GM23338 (cell line): ENCODE data around the gene MOCOS. TPM values are rescaled to one million over a fixed set of nuclear protein-coding genes. Genes with fewer than 3 reads are reported as not detected.

Source experiments
- ATAC-seq: fragments of 200-7000 bp; cut with Tn5 transposase; 3 replicates; pipeline ENCODE4 v1.9.1; 2020
- DNase-seq: peaks from one replicate; pipeline ENCODE4 v3.0.0-alpha.2; 2015; ENCODE audit warnings: low spot score
- H2AFZ ChIP-seq: fragments of 200-600 bp; sonication (generic); 2 replicates; pipeline ENCODE4 v1.8.0; 2016; ENCODE audit warnings: antibody characterized with exemption, mild to moderate bottlenecking, moderate library complexity
- H3F3A ChIP-seq: fragments of 200-600 bp; sonication (generic); replicated peaks from 2 replicates; pipeline ENCODE4 v1.8.0; 2017; ENCODE audit warnings: antibody characterized with exemption, mixed run types, low read depth
- H3K27ac ChIP-seq: fragments of 200-600 bp; sonication (generic); 2 replicates; pipeline ENCODE4 v1.6.1; 2016; ENCODE audit warnings: low read depth
- H3K27me3 ChIP-seq: fragments of 200-600 bp; sonication (generic); 2 replicates; pipeline ENCODE4 v1.8.0; 2016; ENCODE audit warnings: mild to moderate bottlenecking, mixed run types, moderate library complexity; ENCODE audit not compliant: insufficient read depth
- H3K36me3 ChIP-seq: fragments of 200-600 bp; sonication (generic); 2 replicates; pipeline ENCODE4 v1.8.0; 2016; ENCODE audit warnings: mild to moderate bottlenecking; ENCODE audit not compliant: insufficient read depth
- H3K4me1 ChIP-seq: fragments of 200-600 bp; sonication (generic); 2 replicates; pipeline ENCODE4 v1.8.0; 2016; ENCODE audit warnings: mild to moderate bottlenecking, moderate library complexity; ENCODE audit not compliant: insufficient read depth
- H3K4me2 ChIP-seq: fragments of 200-600 bp; sonication (generic); 2 replicates; pipeline ENCODE4 v1.7.1; 2017; ENCODE audit warnings: mixed run types
- H3K4me3 ChIP-seq: fragments of 200-600 bp; sonication (generic); 2 replicates; pipeline ENCODE4 v1.6.1; 2016; ENCODE audit warnings: mixed run types
- H3K79me2 ChIP-seq: fragments of 200-600 bp; sonication (generic); replicated peaks from 2 replicates; pipeline ENCODE4 v1.8.0; 2017; ENCODE audit warnings: mild to moderate bottlenecking; ENCODE audit not compliant: insufficient read depth
- H3K9me2 ChIP-seq: fragments of 200-600 bp; sonication (generic); 2 replicates; pipeline ENCODE4 v1.8.0; 2017; ENCODE audit not compliant: insufficient read depth
- H4K20me1 ChIP-seq: fragments of 200-600 bp; sonication (generic); replicated peaks from 2 replicates; pipeline ENCODE4 v1.8.0; 2017; ENCODE audit warnings: mild to moderate bottlenecking; ENCODE audit not compliant: insufficient read depth
- H3K27ac Mint-ChIP-seq: 2 replicates; pipeline ENCODE4 v1.8.0; 2020; ENCODE audit warnings: inconsistent platforms, mild to moderate bottlenecking, moderate library complexity, mixed read lengths
- H3K27me3 Mint-ChIP-seq: 3 replicates; pipeline ENCODE4 v1.8.0; 2022; ENCODE audit warnings: low read depth, mild to moderate bottlenecking, moderate library complexity, mixed read lengths, inconsistent platforms; ENCODE audit not compliant: insufficient read depth, poor library complexity
- H3K36me3 Mint-ChIP-seq: 3 replicates; pipeline ENCODE4 v1.8.0; 2021; ENCODE audit warnings: low read depth, mild to moderate bottlenecking, inconsistent platforms, moderate library complexity, mixed read lengths
- H3K4me1 Mint-ChIP-seq: 3 replicates; pipeline ENCODE4 v1.8.0; 2020; ENCODE audit warnings: mild to moderate bottlenecking, inconsistent platforms, mixed read lengths
- H3K4me3 Mint-ChIP-seq: 3 replicates; pipeline ENCODE4 v1.8.0; 2021; ENCODE audit warnings: moderate library complexity, mild to moderate bottlenecking, inconsistent platforms, mixed read lengths
- H3K9me3 Mint-ChIP-seq: 3 replicates; pipeline ENCODE4 v1.8.0; 2020; ENCODE audit warnings: moderate library complexity, mild to moderate bottlenecking, inconsistent platforms, mixed read lengths
- CREB1 ChIP-seq: fragments of 250-450 bp; sonication (Bioruptor Pico); IDR thresholded peaks from 2 replicates; pipeline ENCODE4 v1.5.0; 2020; ENCODE audit warnings: low read depth, mild to moderate bottlenecking, moderate library complexity
- EZH2 ChIP-seq: fragments of 200-600 bp; sonication (generic); IDR thresholded peaks from one replicate; pipeline ENCODE4 v1.8.0; 2017; ENCODE audit warnings: antibody characterized with exemption, mild to moderate bottlenecking, low read depth; ENCODE audit not compliant: unreplicated experiment
- EZH2phosphoT487 ChIP-seq: fragments of 200-600 bp; sonication (generic); IDR thresholded peaks from one replicate; pipeline ENCODE4 v1.8.1; 2018; ENCODE audit warnings: antibody characterized with exemption; ENCODE audit not compliant: unreplicated experiment
- JUNB ChIP-seq: IDR thresholded peaks from one replicate; pipeline ENCODE4 v1.6.1; 2016; ENCODE audit warnings: antibody characterized with exemption; ENCODE audit not compliant: unreplicated experiment
- NANOG ChIP-seq: IDR thresholded peaks from 2 replicates; pipeline ENCODE4 v1.6.1; 2016; ENCODE audit warnings: antibody characterized with exemption, borderline replicate concordance
- POLR2AphosphoS5 ChIP-seq: IDR thresholded peaks from 2 replicates; pipeline ENCODE4 v1.6.1; 2016; ENCODE audit warnings: antibody characterized with exemption, low read depth
- STAT1 ChIP-seq: IDR thresholded peaks from one replicate; pipeline ENCODE4 v1.6.1; 2016; ENCODE audit warnings: antibody characterized with exemption; ENCODE audit not compliant: unreplicated experiment
- ZNF114 ChIP-seq: fragments of 250-450 bp; sonication (Bioruptor Pico); IDR thresholded peaks from 2 replicates; pipeline ENCODE4 v1.5.0; 2020; ENCODE audit warnings: mild to moderate bottlenecking, moderate library complexity
- ZNF331 ChIP-seq: fragments of 250-450 bp; sonication (Bioruptor Pico); IDR thresholded peaks from 2 replicates; pipeline ENCODE4 v1.5.0; 2020; ENCODE audit warnings: low read depth, mild to moderate bottlenecking, moderate library complexity
- polyA plus RNA-seq: library from polyadenylated mRNA; unstranded; fragments of >200 nt; fragmentation: Nextera tagmentation; extraction: Ambion mirVana; gene quantifications from 2 replicates; pipeline ENCODE4 v1.2.1, GENCODE V29; 2016
- total RNA-seq: library from RNA; depleted of rRNA; stranded (reverse); fragments of >200 nt; shearing (Covaris generic); gene quantifications from 2 replicates; pipeline ENCODE4 v1.2.3, GENCODE V29; 2014
- TF ChIP-seq, protein P1 (sequence below): fragments of 250-450 bp; sonication (Bioruptor Pico); IDR thresholded peaks from 2 replicates; pipeline ENCODE4 v1.5.0; 2020; ENCODE audit warnings: mild to moderate bottlenecking, moderate library complexity
- TF ChIP-seq, protein P2 (sequence below), 2 experiments: fragments of 200-600 bp in 1 of 2; sonication (generic) in 1 of 2; conservative IDR thresholded peaks; 2 replicates each; pipeline versions ENCODE4 v1.5.1 to v1.6.1; 2016 to 2017; ENCODE audit warnings: antibody characterized with exemption in 2 of 2, low read depth in 2 of 2, mild to moderate bottlenecking in 2 of 2, moderate library complexity in 1 of 2
- TF ChIP-seq, protein P3 (sequence below): IDR thresholded peaks from one replicate; pipeline ENCODE4 v1.6.1; 2018; ENCODE audit warnings: antibody characterized with exemption; ENCODE audit not compliant: unreplicated experiment
- TF ChIP-seq, protein P4 (sequence below): IDR thresholded peaks from 2 replicates; pipeline ENCODE4 v1.6.1; 2016; ENCODE audit warnings: antibody characterized with exemption

The MOCOS gene
- total and polyA plus RNA-seq, 2 experiments from 2014 or later = 3.9 to 7.2 TPM

DNA sequence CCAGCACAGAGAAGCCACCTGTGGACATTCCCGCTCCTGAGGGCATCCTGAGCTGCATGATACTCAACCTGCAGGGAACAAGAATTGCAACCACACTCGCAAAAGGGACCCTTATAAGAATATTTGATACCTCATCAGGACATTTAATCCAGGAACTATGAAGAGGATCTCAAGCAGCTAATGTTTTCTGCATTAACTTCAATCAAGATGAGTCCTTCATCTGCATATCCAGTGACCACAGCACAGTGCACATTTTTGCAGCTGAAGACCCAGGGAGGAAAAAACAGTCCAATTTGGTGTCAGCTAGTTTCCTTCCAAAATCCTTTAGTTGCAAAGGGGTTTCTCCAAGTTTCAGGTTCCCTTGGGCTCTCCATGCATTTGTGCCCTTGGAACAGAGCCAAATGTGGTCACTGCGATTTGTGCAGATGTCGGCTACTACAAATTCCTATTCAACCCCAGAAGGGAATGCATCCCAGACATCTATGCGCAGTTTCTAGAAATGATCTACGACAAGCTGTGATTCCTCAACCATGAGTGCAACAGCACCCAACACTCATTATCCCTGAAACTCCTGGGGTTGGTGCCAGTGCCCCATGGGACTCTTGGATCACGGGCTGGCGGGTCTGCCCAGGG, 86.9 kb downstream of the MOCOS start:
- no peaks in the 10 kb centered on the region for H3F3A ChIP-seq
- no peaks in the 10 kb centered on the region for H3K36me3 ChIP-seq
- DNase-seq = no peak
- H3K79me2 ChIP-seq = no peaks in the 10 kb centered on the region
- H3K4me1 ChIP-seq = no peaks in the 10 kb centered on the region
- no peak overlapping the region for H3K4me3 Mint-ChIP-seq
- H4K20me1 ChIP-seq = no peaks in the 10 kb centered on the region
- H3K4me1 Mint-ChIP-seq = no peaks in the 10 kb centered on the region
- H3K36me3 Mint-ChIP-seq = peaks cover 17% of the 10 kb centered on the region
- no peaks in the 10 kb centered on the region for H3K27me3 ChIP-seq
- H3K9me3 Mint-ChIP-seq = peaks cover 13% of the 10 kb centered on the region; the same call in 2 of the 3 replicates
- no peak overlapping the region for H2AFZ ChIP-seq
- H3K27ac ChIP-seq = no peak overlapping the region
- no peak overlapping the region for H3K4me2 ChIP-seq
- no peaks in the 10 kb centered on the region for H3K9me2 ChIP-seq
- H3K27me3 Mint-ChIP-seq = peaks cover 2% of the 10 kb centered on the region
- no peak overlapping the region for H3K4me3 ChIP-seq
- TF ChIP-seq, protein P1, sequence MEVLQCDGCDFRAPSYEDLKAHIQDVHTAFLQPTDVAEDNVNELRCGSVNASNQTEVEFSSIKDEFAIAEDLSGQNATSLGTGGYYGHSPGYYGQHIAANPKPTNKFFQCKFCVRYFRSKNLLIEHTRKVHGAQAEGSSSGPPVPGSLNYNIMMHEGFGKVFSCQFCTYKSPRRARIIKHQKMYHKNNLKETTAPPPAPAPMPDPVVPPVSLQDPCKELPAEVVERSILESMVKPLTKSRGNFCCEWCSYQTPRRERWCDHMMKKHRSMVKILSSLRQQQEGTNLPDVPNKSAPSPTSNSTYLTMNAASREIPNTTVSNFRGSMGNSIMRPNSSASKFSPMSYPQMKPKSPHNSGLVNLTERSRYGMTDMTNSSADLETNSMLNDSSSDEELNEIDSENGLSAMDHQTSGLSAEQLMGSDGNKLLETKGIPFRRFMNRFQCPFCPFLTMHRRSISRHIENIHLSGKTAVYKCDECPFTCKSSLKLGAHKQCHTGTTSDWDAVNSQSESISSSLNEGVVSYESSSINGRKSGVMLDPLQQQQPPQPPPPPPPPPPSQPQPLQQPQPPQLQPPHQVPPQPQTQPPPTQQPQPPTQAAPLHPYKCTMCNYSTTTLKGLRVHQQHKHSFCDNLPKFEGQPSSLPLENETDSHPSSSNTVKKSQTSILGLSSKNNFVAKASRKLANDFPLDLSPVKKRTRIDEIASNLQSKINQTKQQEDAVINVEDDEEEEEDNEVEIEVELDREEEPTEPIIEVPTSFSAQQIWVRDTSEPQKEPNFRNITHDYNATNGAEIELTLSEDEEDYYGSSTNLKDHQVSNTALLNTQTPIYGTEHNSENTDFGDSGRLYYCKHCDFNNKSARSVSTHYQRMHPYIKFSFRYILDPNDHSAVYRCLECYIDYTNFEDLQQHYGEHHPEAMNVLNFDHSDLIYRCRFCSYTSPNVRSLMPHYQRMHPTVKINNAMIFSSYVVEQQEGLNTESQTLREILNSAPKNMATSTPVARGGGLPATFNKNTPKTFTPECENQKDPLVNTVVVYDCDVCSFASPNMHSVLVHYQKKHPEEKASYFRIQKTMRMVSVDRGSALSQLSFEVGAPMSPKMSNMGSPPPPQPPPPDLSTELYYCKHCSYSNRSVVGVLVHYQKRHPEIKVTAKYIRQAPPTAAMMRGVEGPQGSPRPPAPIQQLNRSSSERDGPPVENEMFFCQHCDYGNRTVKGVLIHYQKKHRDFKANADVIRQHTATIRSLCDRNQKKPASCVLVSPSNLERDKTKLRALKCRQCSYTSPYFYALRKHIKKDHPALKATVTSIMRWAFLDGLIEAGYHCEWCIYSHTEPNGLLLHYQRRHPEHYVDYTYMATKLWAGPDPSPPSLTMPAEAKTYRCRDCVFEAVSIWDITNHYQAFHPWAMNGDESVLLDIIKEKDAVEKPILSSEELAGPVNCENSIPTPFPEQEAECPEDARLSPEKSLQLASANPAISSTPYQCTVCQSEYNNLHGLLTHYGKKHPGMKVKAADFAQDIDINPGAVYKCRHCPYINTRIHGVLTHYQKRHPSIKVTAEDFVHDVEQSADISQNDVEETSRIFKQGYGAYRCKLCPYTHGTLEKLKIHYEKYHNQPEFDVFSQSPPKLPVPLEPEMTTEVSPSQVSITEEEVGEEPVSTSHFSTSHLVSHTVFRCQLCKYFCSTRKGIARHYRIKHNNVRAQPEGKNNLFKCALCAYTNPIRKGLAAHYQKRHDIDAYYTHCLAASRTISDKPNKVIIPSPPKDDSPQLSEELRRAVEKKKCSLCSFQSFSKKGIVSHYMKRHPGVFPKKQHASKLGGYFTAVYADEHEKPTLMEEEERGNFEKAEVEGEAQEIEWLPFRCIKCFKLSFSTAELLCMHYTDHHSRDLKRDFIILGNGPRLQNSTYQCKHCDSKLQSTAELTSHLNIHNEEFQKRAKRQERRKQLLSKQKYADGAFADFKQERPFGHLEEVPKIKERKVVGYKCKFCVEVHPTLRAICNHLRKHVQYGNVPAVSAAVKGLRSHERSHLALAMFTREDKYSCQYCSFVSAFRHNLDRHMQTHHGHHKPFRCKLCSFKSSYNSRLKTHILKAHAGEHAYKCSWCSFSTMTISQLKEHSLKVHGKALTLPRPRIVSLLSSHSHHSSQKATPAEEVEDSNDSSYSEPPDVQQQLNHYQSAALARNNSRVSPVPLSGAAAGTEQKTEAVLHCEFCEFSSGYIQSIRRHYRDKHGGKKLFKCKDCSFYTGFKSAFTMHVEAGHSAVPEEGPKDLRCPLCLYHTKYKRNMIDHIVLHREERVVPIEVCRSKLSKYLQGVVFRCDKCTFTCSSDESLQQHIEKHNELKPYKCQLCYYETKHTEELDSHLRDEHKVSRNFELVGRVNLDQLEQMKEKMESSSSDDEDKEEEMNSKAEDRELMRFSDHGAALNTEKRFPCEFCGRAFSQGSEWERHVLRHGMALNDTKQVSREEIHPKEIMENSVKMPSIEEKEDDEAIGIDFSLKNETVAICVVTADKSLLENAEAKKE = no peak
- TF ChIP-seq, protein P2, sequence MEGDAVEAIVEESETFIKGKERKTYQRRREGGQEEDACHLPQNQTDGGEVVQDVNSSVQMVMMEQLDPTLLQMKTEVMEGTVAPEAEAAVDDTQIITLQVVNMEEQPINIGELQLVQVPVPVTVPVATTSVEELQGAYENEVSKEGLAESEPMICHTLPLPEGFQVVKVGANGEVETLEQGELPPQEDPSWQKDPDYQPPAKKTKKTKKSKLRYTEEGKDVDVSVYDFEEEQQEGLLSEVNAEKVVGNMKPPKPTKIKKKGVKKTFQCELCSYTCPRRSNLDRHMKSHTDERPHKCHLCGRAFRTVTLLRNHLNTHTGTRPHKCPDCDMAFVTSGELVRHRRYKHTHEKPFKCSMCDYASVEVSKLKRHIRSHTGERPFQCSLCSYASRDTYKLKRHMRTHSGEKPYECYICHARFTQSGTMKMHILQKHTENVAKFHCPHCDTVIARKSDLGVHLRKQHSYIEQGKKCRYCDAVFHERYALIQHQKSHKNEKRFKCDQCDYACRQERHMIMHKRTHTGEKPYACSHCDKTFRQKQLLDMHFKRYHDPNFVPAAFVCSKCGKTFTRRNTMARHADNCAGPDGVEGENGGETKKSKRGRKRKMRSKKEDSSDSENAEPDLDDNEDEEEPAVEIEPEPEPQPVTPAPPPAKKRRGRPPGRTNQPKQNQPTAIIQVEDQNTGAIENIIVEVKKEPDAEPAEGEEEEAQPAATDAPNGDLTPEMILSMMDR (conservative IDR thresholded peaks at IDR 0.05; ENCODE audit: low read depth in 2 of 2) = no peak
- TF ChIP-seq, protein P3, sequence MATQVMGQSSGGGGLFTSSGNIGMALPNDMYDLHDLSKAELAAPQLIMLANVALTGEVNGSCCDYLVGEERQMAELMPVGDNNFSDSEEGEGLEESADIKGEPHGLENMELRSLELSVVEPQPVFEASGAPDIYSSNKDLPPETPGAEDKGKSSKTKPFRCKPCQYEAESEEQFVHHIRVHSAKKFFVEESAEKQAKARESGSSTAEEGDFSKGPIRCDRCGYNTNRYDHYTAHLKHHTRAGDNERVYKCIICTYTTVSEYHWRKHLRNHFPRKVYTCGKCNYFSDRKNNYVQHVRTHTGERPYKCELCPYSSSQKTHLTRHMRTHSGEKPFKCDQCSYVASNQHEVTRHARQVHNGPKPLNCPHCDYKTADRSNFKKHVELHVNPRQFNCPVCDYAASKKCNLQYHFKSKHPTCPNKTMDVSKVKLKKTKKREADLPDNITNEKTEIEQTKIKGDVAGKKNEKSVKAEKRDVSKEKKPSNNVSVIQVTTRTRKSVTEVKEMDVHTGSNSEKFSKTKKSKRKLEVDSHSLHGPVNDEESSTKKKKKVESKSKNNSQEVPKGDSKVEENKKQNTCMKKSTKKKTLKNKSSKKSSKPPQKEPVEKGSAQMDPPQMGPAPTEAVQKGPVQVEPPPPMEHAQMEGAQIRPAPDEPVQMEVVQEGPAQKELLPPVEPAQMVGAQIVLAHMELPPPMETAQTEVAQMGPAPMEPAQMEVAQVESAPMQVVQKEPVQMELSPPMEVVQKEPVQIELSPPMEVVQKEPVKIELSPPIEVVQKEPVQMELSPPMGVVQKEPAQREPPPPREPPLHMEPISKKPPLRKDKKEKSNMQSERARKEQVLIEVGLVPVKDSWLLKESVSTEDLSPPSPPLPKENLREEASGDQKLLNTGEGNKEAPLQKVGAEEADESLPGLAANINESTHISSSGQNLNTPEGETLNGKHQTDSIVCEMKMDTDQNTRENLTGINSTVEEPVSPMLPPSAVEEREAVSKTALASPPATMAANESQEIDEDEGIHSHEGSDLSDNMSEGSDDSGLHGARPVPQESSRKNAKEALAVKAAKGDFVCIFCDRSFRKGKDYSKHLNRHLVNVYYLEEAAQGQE = no peak
- TF ChIP-seq POLR2AphosphoS5 = no peak
- no peak for TF ChIP-seq JUNB
- TF ChIP-seq, protein P4, sequence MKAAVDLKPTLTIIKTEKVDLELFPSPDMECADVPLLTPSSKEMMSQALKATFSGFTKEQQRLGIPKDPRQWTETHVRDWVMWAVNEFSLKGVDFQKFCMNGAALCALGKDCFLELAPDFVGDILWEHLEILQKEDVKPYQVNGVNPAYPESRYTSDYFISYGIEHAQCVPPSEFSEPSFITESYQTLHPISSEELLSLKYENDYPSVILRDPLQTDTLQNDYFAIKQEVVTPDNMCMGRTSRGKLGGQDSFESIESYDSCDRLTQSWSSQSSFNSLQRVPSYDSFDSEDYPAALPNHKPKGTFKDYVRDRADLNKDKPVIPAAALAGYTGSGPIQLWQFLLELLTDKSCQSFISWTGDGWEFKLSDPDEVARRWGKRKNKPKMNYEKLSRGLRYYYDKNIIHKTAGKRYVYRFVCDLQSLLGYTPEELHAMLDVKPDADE = no peak
- no peak for TF ChIP-seq ZNF331 (CRISPR knock-in tag)
- TF ChIP-seq CREB1 (CRISPR knock-in tag) = no peak
- TF ChIP-seq ZNF114 (CRISPR knock-in tag) = no peak
- no peak for TF ChIP-seq NANOG
- no peak for TF ChIP-seq EZH2phosphoT487
- TF ChIP-seq EZH2 = no peak
- TF ChIP-seq STAT1 = no peak
- ATAC-seq = no peak
- H3K27ac Mint-ChIP-seq = no peak overlapping the region
